ENCODE data around the gene PIK3C2B.

The PIK3C2B gene

GRCh38 chr1:204466416-204467405, 27.9 kb downstream of the PIK3C2B start:
- H3K36me3 Mint-ChIP-seq: peaks cover 38% of the 10 kb centered on the region
- no peak overlapping the region for H3K4me3 Mint-ChIP-seq
- no peaks in the 10 kb centered on the region for H3K9me3 Mint-ChIP-seq
- no peaks in the 10 kb centered on the region for H3K27me3 Mint-ChIP-seq
- no peak for DNase-seq
- CTCF ChIA-PET: interaction anchor here (0.7 to 3.0 kb wide), 6 partner anchors 12 to 68 kb away, joined by 3 to 12 read pairs (median 4); no protein-coding TSS in a partner anchor
- no peak overlapping the region for H3K27ac Mint-ChIP-seq
- peaks cover 36% of the 10 kb centered on the region for H3K4me1 Mint-ChIP-seq

- DNase-seq: no peak
- Mint-ChIP-seq H3K4me1 (peaks cover 46% of the 10 kb centered on the region), H3K9me3 (no peaks in the 10 kb centered on the region), H3K27me3 (no peaks in the 10 kb centered on the region), H3K36me3 (peaks cover 45% of the 10 kb centered on the region), H3K27ac (no peak overlapping the region), H3K4me3 (no peak overlapping the region)
- CTCF ChIA-PET: interaction anchor here (0.7 to 3.0 kb wide), 4 partner anchors 13 to 37 kb away, joined by 3 to 12 read pairs (median 4); no protein-coding TSS in a partner anchor
These were observed 28.8 kb downstream of the PIK3C2B start for GRCh38 chr1:204465546-204466415.

GRCh38 chr1:204464701-204465100, 29.9 kb downstream of the PIK3C2B start:
- Mint-ChIP-seq H3K4me3 (no peak overlapping the region), H3K27ac (no peak overlapping the region), H3K27me3 (no peaks in the 10 kb centered on the region), H3K9me3 (no peaks in the 10 kb centered on the region), H3K4me1 (peaks cover 56% of the 10 kb centered on the region), H3K36me3 (peaks cover 49% of the 10 kb centered on the region)
- CTCF ChIA-PET: interaction anchor here (1.4 to 3.0 kb wide), 2 partner anchors 19 to 30 kb away, joined by 5 to 12 read pairs; partner anchors contain the start of gene PIK3C2B
- no peak for DNase-seq

- Mint-ChIP-seq H3K4me1 (peaks cover 59% of the 10 kb centered on the region), H3K27me3 (no peaks in the 10 kb centered on the region), H3K27ac (no peak overlapping the region), H3K9me3 (no peaks in the 10 kb centered on the region), H3K36me3 (peaks cover 49% of the 10 kb centered on the region), H3K4me3 (no peak overlapping the region)
- CTCF ChIA-PET: interaction anchor here (1.4 to 3.0 kb wide), 3 partner anchors 17 to 31 kb away, joined by 5 to 12 read pairs (median 12); partner anchors contain the start of gene PIK3C2B
- DNase-seq: no peak
These were observed 30.4 kb downstream of the PIK3C2B start for GRCh38 chr1:204464187-204464631.

- DNase-seq: no peak
- no peak overlapping the region for H3K4me3 Mint-ChIP-seq
- H3K9me3 Mint-ChIP-seq: no peaks in the 10 kb centered on the region
- H3K27ac Mint-ChIP-seq: no peak overlapping the region
- H3K36me3 Mint-ChIP-seq: peaks cover 49% of the 10 kb centered on the region
- peaks cover 59% of the 10 kb centered on the region for H3K4me1 Mint-ChIP-seq
- CTCF ChIA-PET: interaction anchor here (0.8 to 2.3 kb wide), 5 partner anchors 13 to 65 kb away, joined by 3 to 12 read pairs (median 4); partner anchors contain the start of gene PIK3C2B
- H3K27me3 Mint-ChIP-seq: no peaks in the 10 kb centered on the region
These were observed 31.2 kb downstream of the PIK3C2B start for GRCh38 chr1:204463125-204464060.

GRCh38 chr1:204462229-204462561, 32.4 kb downstream of the PIK3C2B start:
- peak overlapping the region; percentile 39 for H3K4me3 Mint-ChIP-seq
- CTCF ChIA-PET: interaction anchor here (0.8 to 2.3 kb wide), 2 partner anchors 15 to 64 kb away, joined by 4 to 12 read pairs; no protein-coding TSS in a partner anchor
- no peaks in the 10 kb centered on the region for H3K9me3 Mint-ChIP-seq
- H3K27ac Mint-ChIP-seq: peak overlapping the region; percentile 94
- peaks cover 56% of the 10 kb centered on the region for H3K36me3 Mint-ChIP-seq
- no peak for DNase-seq
- H3K4me1 Mint-ChIP-seq: peaks cover 59% of the 10 kb centered on the region
- H3K27me3 Mint-ChIP-seq: no peaks in the 10 kb centered on the region

- no peaks in the 10 kb centered on the region for H3K9me3 Mint-ChIP-seq
- peak overlapping the region; percentile 94 for H3K27ac Mint-ChIP-seq
- peak; percentile 46 for DNase-seq
- H3K4me3 Mint-ChIP-seq: peak overlapping the region; percentile 39
- H3K27me3 Mint-ChIP-seq: no peaks in the 10 kb centered on the region
- CTCF ChIA-PET: interaction anchor here (2.3 kb wide), 1 partner anchor 15 kb away, joined by 12 read pairs; no protein-coding TSS in a partner anchor
- H3K36me3 Mint-ChIP-seq: peaks cover 53% of the 10 kb centered on the region
- peaks cover 59% of the 10 kb centered on the region for H3K4me1 Mint-ChIP-seq
These were observed 33.0 kb downstream of the PIK3C2B start for GRCh38 chr1:204461331-204462228.

- Mint-ChIP-seq H3K27ac (peak overlapping the region; percentile 94), H3K9me3 (no peaks in the 10 kb centered on the region), H3K36me3 (peaks cover 53% of the 10 kb centered on the region), H3K4me3 (no peak overlapping the region), H3K4me1 (peaks cover 58% of the 10 kb centered on the region), H3K27me3 (no peaks in the 10 kb centered on the region)
- DNase-seq: no peak
- CTCF ChIA-PET: interaction anchor here (0.7 to 1.1 kb wide), 2 partner anchors 14 to 347 kb away, joined by 3 read pairs; no protein-coding TSS in a partner anchor
These were observed 34.3 kb downstream of the PIK3C2B start for GRCh38 chr1:204460346-204460745.

- Mint-ChIP-seq H3K27ac (no peak overlapping the region), H3K4me1 (peaks cover 55% of the 10 kb centered on the region), H3K9me3 (no peaks in the 10 kb centered on the region), H3K36me3 (peaks cover 50% of the 10 kb centered on the region), H3K4me3 (no peak overlapping the region), H3K27me3 (no peaks in the 10 kb centered on the region)
- CTCF ChIA-PET: interaction anchor here (1.1 kb wide), 1 partner anchor 348 kb away, joined by 3 read pairs; no protein-coding TSS in a partner anchor
- no peak for DNase-seq
These were observed 34.9 kb downstream of the PIK3C2B start for GRCh38 chr1:204459706-204460105.

- CTCF ChIA-PET: interaction anchor here (1.4 to 3.4 kb wide), 3 partner anchors 11 to 349 kb away, joined by 4 to 22 read pairs (median 6); no protein-coding TSS in a partner anchor
- Mint-ChIP-seq H3K36me3 (peaks cover 49% of the 10 kb centered on the region), H3K4me3 (no peak overlapping the region), H3K27me3 (no peaks in the 10 kb centered on the region), H3K4me1 (peaks cover 48% of the 10 kb centered on the region), H3K9me3 (no peaks in the 10 kb centered on the region), H3K27ac (no peak overlapping the region)
- no peak for DNase-seq
These were observed 36.9 kb downstream of the PIK3C2B start for GRCh38 chr1:204457666-204458065.

- H3K9me3 Mint-ChIP-seq: no peaks in the 10 kb centered on the region
- no peak overlapping the region for H3K4me3 Mint-ChIP-seq
- H3K27ac Mint-ChIP-seq: no peak overlapping the region
- H3K36me3 Mint-ChIP-seq: peaks cover 50% of the 10 kb centered on the region
- CTCF ChIA-PET: interaction anchor here (1.9 to 3.4 kb wide), 2 partner anchors 11 to 350 kb away, joined by 6 to 22 read pairs; no protein-coding TSS in a partner anchor
- H3K27me3 Mint-ChIP-seq: no peaks in the 10 kb centered on the region
- DNase-seq: no peak
- peaks cover 44% of the 10 kb centered on the region for H3K4me1 Mint-ChIP-seq
These were observed 37.7 kb downstream of the PIK3C2B start for GRCh38 chr1:204456826-204457442.

- peaks cover 38% of the 10 kb centered on the region for H3K4me1 Mint-ChIP-seq
- CTCF ChIA-PET: interaction anchor here (3.4 to 15.5 kb wide), 2 partner anchors 9 to 45 kb away, joined by 22 to 508 read pairs; partner anchors contain the start of gene PIK3C2B
- H3K27ac Mint-ChIP-seq: no peak overlapping the region
- H3K9me3 Mint-ChIP-seq: no peaks in the 10 kb centered on the region
- no peak overlapping the region for H3K4me3 Mint-ChIP-seq
- H3K27me3 Mint-ChIP-seq: no peaks in the 10 kb centered on the region
- H3K36me3 Mint-ChIP-seq: peaks cover 47% of the 10 kb centered on the region
- DNase-seq: no peak
These were observed 38.8 kb downstream of the PIK3C2B start for GRCh38 chr1:204455831-204456145.
